ENCODE results near the gene TLR10.

Gene TLR10

DNA sequence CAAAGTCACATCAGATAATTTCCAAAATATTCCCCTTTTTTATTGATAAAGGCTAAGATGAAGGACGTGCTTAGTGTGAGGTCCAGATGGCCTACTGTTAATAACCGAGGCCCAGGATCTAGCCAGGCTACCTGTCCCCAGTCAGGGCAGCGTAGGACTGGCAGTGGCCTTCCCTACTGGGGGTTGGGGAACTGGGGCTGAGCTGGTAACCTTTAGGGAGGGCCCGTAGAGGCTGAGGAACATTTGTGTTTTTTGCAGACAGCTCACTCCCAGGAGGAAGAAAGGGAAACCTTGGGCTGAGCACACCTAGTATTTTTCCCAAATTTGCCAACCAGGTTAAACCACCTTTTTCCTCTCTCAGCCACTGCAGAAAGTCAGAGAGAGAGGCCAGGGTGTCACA, 59.7 kb downstream of the TLR10 start:
- DNase-seq = no peak
